Fibroblast of skin of right biceps (primary cell): ENCODE data around the gene ITK.
A peak's percentile ranks its signal among the peaks of the same experiment; 100 is the strongest.

ENCODE experiments used
- DNase-seq: peaks from one replicate; pipeline ENCODE4 v3.0.0-alpha.2; 2013

ITK gene

DNA sequence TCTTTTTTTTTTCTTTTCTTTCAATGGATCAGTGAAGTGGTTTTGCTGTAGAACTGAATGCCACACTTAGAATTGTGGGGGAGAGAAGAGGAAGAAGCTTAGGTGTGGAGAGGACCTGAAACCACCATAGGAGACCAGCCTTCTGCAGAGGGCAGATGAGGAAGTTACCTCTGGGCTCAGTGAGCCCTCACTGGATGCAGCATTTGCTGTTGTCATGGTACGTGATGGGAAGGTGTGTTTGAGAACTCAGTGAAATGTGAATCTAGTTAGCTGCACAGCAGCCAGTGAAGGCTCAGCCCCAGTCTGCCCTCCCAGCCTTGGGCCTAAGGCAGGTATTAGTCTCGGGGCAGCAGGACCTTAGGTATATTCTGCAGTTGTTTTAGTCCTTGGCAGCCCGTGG is 102.8 kb downstream of the ITK start:
- no peak for DNase-seq

DNA sequence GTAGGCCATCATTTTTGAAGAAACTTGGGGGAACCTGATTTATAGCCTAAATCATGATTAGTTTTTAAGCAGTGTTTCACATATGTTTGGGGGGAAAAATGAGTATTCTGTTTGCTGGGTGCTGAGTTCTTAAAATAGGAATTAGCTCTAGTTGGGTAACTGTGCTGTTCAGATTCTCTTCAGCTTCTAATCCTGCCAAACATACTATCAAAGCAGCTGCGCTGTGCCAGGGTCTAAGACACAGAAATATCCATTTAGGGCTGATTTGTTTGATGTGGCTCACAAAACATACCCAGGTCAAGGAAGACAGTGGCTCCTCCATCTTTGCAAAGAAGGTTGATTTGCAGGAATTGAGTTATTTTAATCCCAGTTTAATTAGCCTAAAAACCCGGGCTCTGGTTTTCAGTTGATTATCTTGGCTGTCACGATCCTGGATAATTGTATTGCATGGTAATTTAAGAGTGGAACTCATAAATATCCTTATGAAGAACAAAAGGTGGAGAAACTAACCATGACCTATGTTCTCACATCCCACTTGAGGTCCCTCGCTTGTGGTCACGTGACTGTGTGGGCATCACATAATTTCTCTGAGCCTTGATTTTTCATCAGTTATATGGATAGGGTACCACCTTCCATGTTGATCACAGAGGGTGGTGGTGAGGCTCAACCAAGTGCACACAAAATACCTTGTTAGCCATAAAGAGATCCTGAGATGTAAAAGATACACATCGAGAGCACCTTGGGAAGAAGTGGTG is 104.0 kb downstream of the ITK start:
- no peak for DNase-seq

GRCh38 chr5:157285310-157286035 is 104.8 kb downstream of the ITK start:
- no peak for DNase-seq

- DNase-seq: peak; percentile 65
These were observed 106.1 kb downstream of the ITK start for GRCh38 chr5:157286761-157287211.

DNA sequence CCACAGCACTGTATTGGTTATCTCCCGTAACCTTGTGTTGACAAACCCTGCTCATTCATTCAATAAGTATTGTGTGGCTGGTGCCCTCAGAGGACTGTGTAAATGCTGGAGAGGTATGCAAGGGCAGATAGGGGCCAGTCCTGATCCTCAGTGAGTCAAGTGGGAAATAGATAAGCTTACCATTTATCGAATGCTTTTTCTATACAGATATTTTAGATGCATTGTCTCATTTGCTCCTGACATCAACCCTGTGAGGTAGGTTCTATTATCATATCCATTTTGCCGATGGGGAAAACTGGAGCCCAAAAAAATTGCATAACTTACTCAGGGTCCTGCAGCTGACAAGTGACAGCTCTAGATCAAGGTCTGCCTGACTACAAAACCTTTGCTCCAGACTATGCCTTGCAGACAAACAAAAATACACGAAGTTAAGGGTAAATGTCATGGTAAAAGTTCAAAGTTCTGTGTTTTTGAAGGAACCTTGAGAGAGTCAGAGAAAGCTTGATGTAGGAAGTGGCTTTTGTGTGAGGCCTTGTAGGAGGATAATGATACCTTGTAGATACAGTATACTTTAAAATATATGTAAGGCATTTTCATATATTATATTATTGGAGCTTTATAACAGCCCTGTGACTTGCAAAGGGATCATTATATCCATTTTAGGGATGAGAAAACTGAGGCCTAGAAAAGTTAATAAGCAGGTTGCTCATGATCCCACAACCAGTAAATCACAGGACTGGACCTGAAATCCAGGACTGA is 107.9 kb downstream of the ITK start:
- DNase-seq: no peak

- no peak for DNase-seq
These were observed 108.7 kb downstream of the ITK start for GRCh38 chr5:157289164-157289819.

- peak; percentile 96 for DNase-seq
These were observed 109.7 kb downstream of the ITK start for GRCh38 chr5:157290156-157290980.

- DNase-seq: peak; percentile 55
These were observed 110.5 kb downstream of the ITK start for GRCh38 chr5:157290981-157291711.

- peak; percentile 67 for DNase-seq
These were observed 112.0 kb downstream of the ITK start for GRCh38 chr5:157292599-157292998.

- DNase-seq: no peak
These were observed 113.9 kb downstream of the ITK start for GRCh38 chr5:157294407-157295091.

- DNase-seq: no peak
These were observed 114.6 kb downstream of the ITK start for GRCh38 chr5:157295247-157295646.

DNA sequence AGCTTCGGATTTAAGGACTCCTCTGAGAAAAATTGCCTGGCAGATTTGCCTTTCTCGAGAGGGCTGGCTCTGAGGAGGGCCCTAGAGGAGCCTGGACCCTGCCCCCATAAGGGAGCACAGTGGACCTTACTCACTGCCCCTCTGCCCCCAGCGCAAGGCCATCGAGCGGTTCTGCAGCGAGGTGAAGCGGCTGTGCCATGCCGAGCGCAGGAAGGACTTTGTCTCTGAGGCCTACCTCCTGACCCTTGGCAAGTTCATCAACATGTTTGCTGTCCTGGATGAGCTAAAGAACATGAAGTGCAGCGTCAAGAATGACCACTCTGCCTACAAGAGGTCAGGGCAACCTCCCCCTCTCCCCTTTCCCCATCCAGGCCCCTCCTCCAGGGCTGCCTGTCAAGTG is 119.9 kb downstream of the ITK start:
- no peak for DNase-seq

GRCh38 chr5:157301066-157301465 is 120.4 kb downstream of the ITK start:
- no peak for DNase-seq

DNA sequence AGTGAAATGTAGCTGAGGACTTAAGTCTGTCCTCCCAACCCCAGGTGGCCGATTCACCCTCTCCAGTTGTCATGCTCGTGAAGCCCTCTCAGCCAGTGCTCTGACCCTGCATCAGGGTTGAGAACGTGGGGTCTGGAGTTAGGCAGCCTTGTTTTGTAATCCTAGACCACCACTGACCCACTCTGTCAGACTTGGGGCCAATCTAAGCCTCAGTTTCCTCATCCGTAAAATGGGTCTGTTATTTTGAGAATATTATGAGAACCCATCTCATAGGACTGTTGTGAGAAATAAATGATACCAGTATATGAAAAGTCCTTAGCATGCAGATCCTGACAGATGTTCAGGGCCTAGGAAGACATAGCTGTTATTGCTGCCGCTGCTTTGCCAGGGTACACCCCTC is 122.4 kb downstream of the ITK start:
- no peak for DNase-seq

GRCh38 chr5:157303667-157304327 is 123.2 kb downstream of the ITK start:
- no peak for DNase-seq
